ENCODE results near the gene AIMP1. TPM values are rescaled to one million over a fixed set of nuclear protein-coding genes. Genes with fewer than 3 reads are reported as not detected.

The AIMP1 gene
- 24.2 and 32.9 TPM in 2 replicates for total RNA-seq

GRCh38 chr4:106315968-106316772, at the start of gene AIMP1, which contains the start of gene TBCK:
AIMP1 (plus strand) TSS chr4:106316550; CDS start chr4:106325010, 8,460 bp downstream.
TBCK (minus strand) TSS chr4:106316209; CDS start chr4:106308960, 7,249 bp downstream.

GRCh38 chr4:106368678-106369077, 52.3 kb downstream of the AIMP1 start, which contains the start of gene GIMD1:
GIMD1 (minus strand) TSS chr4:106368778; CDS start chr4:106367435, 1,343 bp downstream.

Other genes starting within 250 kb of the AIMP1 start
- 10.0 and 18.0 TPM in 2 replicates for gene TBCK, start 341 bp upstream of the AIMP1 start, total RNA-seq
- not detected in 2 replicates for gene GIMD1, start 52.2 kb downstream of the AIMP1 start, total RNA-seq

Measured in hair follicular keratinocyte (primary cell).